IMR-90 (cell line): ENCODE results near the gene CFAP97D1.

Experiments used
- BHLHE40 ChIP-seq: fragments of 150-350 bp; IDR thresholded peaks from 2 replicates; pipeline ENCODE4 v1.6.1; 2016; ENCODE audit warnings: mild to moderate bottlenecking, low read depth, low read length
- CEBPB ChIP-seq: IDR thresholded peaks from 2 replicates; pipeline ENCODE4 v1.6.1; 2012; ENCODE audit warnings: low read depth, low read length, improper control_type of control experiment
- CHD1 ChIP-seq: IDR thresholded peaks from 2 replicates; pipeline ENCODE4 v1.6.1; 2012; ENCODE audit warnings: low read depth, low read length, improper control_type of control experiment
- CTCF ChIP-seq: conservative IDR thresholded peaks from 2 replicates; pipeline ENCODE4 v1.5.1; 2012; ENCODE audit warnings: mild to moderate bottlenecking, low read depth, low read length, improper control_type of control experiment
- ELK1 ChIP-seq: fragments of 150-350 bp; IDR thresholded peaks from 2 replicates; pipeline ENCODE4 v1.6.1; 2016; ENCODE audit warnings: low read depth, mild to moderate bottlenecking, low read length, moderate library complexity, borderline replicate concordance
- FOS ChIP-seq: fragments of 150-350 bp; IDR thresholded peaks from 2 replicates; pipeline ENCODE4 v1.6.1; 2016; ENCODE audit warnings: low read depth, low read length
- MAFK ChIP-seq: IDR thresholded peaks from 2 replicates; pipeline ENCODE4 v1.6.1; 2012; ENCODE audit warnings: low read depth, low read length, improper control_type of control experiment
- NFE2L2 ChIP-seq: fragments of 150-350 bp; IDR thresholded peaks from 2 replicates; pipeline ENCODE4 v1.6.1; 2016; ENCODE audit warnings: low read depth, mild to moderate bottlenecking, low read length
- POLR2A ChIP-seq: IDR thresholded peaks from 2 replicates; pipeline ENCODE4 v1.6.1; 2012; ENCODE audit warnings: mild to moderate bottlenecking, low read depth, low read length
- RAD21 ChIP-seq: IDR thresholded peaks from 2 replicates; pipeline ENCODE4 v1.6.1; 2012; ENCODE audit warnings: low read length, improper control_type of control experiment
- RFX5 ChIP-seq: IDR thresholded peaks from 2 replicates; pipeline ENCODE4 v1.8.0; 2012; ENCODE audit warnings: low read depth, mild to moderate bottlenecking, low read length, moderate library complexity
- SMC3 ChIP-seq: fragments of 150-350 bp; IDR thresholded peaks from 2 replicates; pipeline ENCODE4 v1.6.1; 2016; ENCODE audit warnings: low read depth, mild to moderate bottlenecking, antibody characterized with exemption, low read length, moderate library complexity
- USF2 ChIP-seq: fragments of 150-350 bp; IDR thresholded peaks from 2 replicates; pipeline ENCODE4 v1.6.1; 2017; ENCODE audit warnings: mild to moderate bottlenecking, antibody characterized with exemption, low read length, low read depth

GRCh38 chr17:43805117-43805516 lies 24.9 kb downstream of the CFAP97D1 start:
- TF ChIP-seq CTCF (no peak), USF2 (no peak), RAD21 (no peak), POLR2A (no peak), CEBPB (no peak), MAFK (no peak), ELK1 (no peak), SMC3 (no peak), BHLHE40 (no peak), RFX5 (no peak), FOS (no peak), CHD1 (no peak), NFE2L2 (no peak)
